ENCODE data around the gene IBTK.

DNA sequence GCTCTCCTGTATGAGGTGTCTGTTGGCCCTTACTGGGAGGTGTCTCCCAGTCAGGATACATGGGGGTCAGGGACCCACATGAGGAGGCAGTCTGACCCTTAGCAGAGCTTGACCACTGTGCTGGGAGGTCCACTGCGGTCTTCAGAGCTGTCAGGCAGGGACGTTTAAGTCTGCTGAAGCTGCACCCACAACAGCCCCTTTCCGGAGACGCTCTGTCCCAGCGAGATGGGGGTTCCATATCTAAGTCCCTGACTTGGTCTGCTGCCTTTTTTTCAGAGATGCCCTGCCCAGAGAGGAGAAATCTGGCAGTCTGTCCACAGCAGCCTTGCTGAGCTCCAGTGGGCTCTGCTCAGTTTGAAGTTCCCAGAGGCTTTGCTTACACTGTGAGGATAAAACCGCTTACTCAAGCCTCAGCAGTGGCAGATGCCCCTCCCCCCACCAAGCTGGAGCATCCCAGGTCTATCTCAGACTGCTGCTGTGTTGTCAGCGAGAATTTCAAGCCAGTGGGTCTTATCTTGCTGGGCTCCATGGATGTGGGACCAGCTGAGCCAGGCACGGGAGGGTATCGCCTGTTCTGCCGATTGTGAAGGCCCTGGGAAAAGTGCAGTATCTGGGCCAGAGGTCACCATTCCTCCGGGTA lies 36.3 kb upstream of the IBTK start:
- no peak for TF ChIP-seq CTCF (optimal IDR thresholded peaks at IDR 0.05 in 1 of 3, IDR thresholded peaks at IDR 0.05 in 1 of 3, conservative IDR thresholded peaks at IDR 0.05 in 1 of 3; ENCODE audit: extremely low read depth in 1 of 3, insufficient read depth in 2 of 3, low read length in 3 of 3)
- TF ChIP-seq EZH2 (IDR thresholded peaks at IDR 0.05; ENCODE audit: low read length) = no peak
